ENCODE results near the gene PACRG. TPM values are rescaled to one million over a fixed set of nuclear protein-coding genes. Genes with fewer than 3 reads are reported as not detected.
A peak's percentile ranks its signal among the peaks of the same experiment; 100 is the strongest.

The PACRG gene
- total RNA-seq, 4 donors from 2014 or later, result 1.5 to 10.4 (median 2.1) TPM

DNA sequence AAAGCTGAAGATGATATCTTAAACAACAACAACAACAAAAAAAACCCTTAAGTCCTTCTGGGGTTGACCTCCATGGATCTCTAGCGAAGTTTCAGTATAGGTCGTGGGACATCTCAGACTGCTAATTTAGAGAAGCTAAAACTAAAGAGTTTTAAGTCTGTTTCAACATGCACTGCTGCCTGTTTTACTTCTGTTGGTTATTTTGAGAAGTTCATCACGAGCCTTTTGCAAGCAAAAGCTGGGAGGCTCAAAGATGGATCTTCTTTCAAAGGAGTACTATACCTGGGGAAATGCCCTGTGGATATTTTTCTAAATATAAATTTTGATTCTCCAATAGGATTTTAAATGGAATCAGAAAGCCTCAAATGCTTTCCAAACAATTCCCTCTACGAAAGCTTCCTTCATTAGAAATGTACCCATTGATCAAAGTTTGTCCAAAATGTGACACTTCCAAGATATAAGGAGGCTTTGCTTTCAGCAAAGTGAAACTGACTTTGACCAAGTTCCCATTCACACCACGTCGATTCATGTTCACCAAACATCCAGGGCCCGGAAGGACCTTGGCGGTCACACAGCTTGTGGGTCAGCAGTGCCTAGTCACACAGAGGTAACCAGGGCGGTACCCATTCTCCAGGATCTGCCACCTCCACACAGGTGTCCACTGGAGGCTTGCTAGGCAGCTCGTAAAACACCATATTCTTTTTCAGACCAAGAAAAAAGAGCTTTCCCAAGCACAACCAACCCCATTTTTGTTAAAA lies 592.0 kb downstream of the PACRG start:
- 65 to 74% methylated on average over 10 of the region's 10 CpGs for WGBS, 2 donors
- no peaks in the 10 kb centered on the region for H3K27me3 ChIP-seq
- TF ChIP-seq POLR2A (IDR thresholded peaks at IDR 0.05) (no peak), EP300 (IDR thresholded peaks at IDR 0.05) (no peak)
- TF ChIP-seq, protein P1, sequence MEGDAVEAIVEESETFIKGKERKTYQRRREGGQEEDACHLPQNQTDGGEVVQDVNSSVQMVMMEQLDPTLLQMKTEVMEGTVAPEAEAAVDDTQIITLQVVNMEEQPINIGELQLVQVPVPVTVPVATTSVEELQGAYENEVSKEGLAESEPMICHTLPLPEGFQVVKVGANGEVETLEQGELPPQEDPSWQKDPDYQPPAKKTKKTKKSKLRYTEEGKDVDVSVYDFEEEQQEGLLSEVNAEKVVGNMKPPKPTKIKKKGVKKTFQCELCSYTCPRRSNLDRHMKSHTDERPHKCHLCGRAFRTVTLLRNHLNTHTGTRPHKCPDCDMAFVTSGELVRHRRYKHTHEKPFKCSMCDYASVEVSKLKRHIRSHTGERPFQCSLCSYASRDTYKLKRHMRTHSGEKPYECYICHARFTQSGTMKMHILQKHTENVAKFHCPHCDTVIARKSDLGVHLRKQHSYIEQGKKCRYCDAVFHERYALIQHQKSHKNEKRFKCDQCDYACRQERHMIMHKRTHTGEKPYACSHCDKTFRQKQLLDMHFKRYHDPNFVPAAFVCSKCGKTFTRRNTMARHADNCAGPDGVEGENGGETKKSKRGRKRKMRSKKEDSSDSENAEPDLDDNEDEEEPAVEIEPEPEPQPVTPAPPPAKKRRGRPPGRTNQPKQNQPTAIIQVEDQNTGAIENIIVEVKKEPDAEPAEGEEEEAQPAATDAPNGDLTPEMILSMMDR (IDR thresholded peaks at IDR 0.05), result no peak

DNA sequence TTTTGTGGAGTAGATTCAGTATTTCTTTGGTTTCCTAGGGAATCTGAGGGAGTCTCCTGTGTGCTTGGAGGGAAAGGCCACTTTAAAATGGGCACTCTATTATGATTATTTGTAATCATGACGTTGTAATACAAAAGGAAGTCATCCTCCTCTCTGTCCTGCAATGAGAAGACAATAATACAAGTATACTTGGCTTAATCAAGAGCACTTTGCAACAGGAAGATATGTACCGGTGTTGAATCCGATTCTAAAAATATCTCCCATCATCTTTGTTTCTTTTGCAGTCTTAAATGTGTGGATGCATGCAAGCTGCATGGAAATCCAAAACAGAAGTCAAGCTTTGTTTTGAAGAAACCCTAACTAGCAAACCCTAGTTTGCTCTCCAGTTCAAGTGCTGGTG lies 592.6 kb downstream of the PACRG start:
- 31 to 43% methylated on average over 3 of the region's 3 CpGs for WGBS, 2 donors
- TF ChIP-seq, protein P1 (IDR thresholded peaks at IDR 0.05), result no peak
- no peak for TF ChIP-seq EP300 (IDR thresholded peaks at IDR 0.05)
- TF ChIP-seq POLR2A (IDR thresholded peaks at IDR 0.05), result no peak
- H3K4me1 ChIP-seq, result peaks cover 0 to 56% (median 8%) of the 10 kb centered on the region in 4 donors
- H3K27ac ChIP-seq, result peak overlapping the region in 3 of 4 donors; percentile 38 to 87 (median 80)
- no peaks in the 10 kb centered on the region for H3K27me3 ChIP-seq
- H3K9me3 ChIP-seq, result no peaks in the 10 kb centered on the region
- peak overlapping the region in 1 of 4 donors; percentile 0 for H3K4me3 ChIP-seq
- no peak for DNase-seq (ENCODE audit: low spot score in 2 of 2)
- H3K36me3 ChIP-seq, result no peaks in the 10 kb centered on the region

More for the DNA sequence above, 592.0 kb downstream of the PACRG start:
- peaks cover 0 to 50% (median 7%) of the 10 kb centered on the region in 4 donors for H3K4me1 ChIP-seq
- H3K4me3 ChIP-seq, result peak overlapping the region in 1 of 4 donors; percentile 0
- no peaks in the 10 kb centered on the region for H3K9me3 ChIP-seq
- no peak for DNase-seq (ENCODE audit: low spot score in 2 of 2)
- H3K27ac ChIP-seq, result peak overlapping the region in 3 of 4 donors; percentile 38 to 87 (median 80)
- H3K36me3 ChIP-seq, result no peaks in the 10 kb centered on the region

DNA sequence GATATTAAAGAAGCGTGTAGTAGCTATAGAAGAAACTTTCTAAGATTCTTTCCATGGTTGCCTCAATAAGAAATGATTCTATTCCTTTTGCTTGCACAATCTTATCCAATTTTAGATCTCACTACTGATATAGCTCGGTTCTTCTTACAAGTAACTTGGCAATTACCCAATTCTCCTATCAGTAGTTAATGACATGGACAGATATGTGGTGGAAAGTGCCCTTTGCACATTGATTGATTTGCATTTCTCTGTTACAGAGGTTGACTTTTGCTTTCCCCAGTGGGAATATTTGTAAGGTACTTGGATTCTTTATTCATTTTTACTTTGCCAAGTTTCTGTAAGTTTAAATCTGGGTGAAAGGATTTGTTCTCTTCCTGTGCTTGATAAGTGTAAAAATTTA lies 593.0 kb downstream of the PACRG start:
- peak overlapping the region; percentile 38 to 87 (median 62) for H3K27ac ChIP-seq
- H3K4me1 ChIP-seq, result peaks cover 0 to 59% (median 10%) of the 10 kb centered on the region in 4 donors
- no peak overlapping the region for H3K4me3 ChIP-seq
- H3K36me3 ChIP-seq, result no peaks in the 10 kb centered on the region
- no peaks in the 10 kb centered on the region for H3K9me3 ChIP-seq
- TF ChIP-seq POLR2A (IDR thresholded peaks at IDR 0.05), result no peak
- TF ChIP-seq, protein P1 (IDR thresholded peaks at IDR 0.05), result no peak
- no peak for TF ChIP-seq EP300 (IDR thresholded peaks at IDR 0.05)
- 35 to 38% methylated on average over 2 of the region's 2 CpGs for WGBS, 2 donors
- no peaks in the 10 kb centered on the region for H3K27me3 ChIP-seq
- DNase-seq (ENCODE audit: low spot score in 2 of 2), result no peak

DNA sequence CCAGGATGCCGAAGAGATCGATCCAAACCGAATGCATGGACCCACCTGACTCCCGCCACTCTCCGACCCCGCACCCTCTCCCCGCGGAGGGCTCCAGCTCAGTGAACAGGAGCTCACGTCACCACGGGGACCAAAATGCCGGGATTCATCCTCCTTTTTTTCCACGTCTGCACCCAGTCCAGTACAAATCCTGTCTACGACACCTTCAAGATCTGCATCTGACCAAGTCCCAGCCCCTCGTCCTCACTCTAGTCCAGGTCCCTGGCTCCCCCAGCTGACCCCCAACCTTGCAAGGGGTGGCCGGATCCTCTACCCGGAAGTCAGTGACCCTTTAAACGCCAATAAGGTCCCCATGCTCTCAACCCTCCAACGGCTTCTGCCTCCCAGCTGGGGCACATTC lies 593.9 kb downstream of the PACRG start:
- H3K9me3 ChIP-seq, result no peaks in the 10 kb centered on the region
- H3K36me3 ChIP-seq, result no peaks in the 10 kb centered on the region
- TF ChIP-seq, protein P1 (IDR thresholded peaks at IDR 0.05), result no peak
- TF ChIP-seq POLR2A (IDR thresholded peaks at IDR 0.05) (no peak), EP300 (IDR thresholded peaks at IDR 0.05) (no peak)
- H3K27ac ChIP-seq, result peak overlapping the region in 2 of 4 donors; percentile 80 to 87
- H3K4me3 ChIP-seq, result no peak overlapping the region
- WGBS, 2 donors, result 83 to 94% methylated on average over 18 of the region's 18 CpGs
- H3K27me3 ChIP-seq, result no peaks in the 10 kb centered on the region
- peaks cover 0 to 58% (median 12%) of the 10 kb centered on the region in 4 donors for H3K4me1 ChIP-seq
- no peak for DNase-seq (ENCODE audit: low spot score in 2 of 2)

DNA sequence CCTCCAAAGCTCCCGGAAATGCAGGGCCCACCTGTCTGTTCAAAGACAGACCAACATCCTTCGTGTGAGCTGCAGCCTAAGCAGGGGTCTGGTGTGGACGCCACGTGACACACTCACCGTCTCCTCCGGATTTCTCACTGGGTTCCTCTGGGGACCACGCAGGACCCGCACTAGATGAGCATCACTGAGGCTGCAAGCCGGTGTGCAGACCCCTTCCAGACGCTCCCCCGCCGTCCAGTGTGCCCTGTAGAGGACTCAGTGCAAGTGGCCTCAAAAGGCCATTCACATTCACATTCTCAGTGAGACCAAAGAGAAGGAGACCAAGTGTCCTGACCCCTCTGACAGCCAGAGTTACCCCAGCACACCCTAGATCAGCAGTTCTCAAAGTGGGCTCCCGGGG lies 595.5 kb downstream of the PACRG start:
- WGBS, 2 donors, result 82 to 91% methylated on average over 11 to 13 of the region's 13 CpGs

More for the DNA sequence above, 595.5 kb downstream of the PACRG start:
- no peak for DNase-seq (ENCODE audit: low spot score in 2 of 2)
- Histone ChIP-seq H3K36me3 (no peaks in the 10 kb centered on the region), H3K27ac (peak overlapping the region; percentile 47 to 87 (median 65)), H3K27me3 (no peaks in the 10 kb centered on the region), H3K9me3 (no peaks in the 10 kb centered on the region), H3K4me3 (no peak overlapping the region), H3K4me1 (peaks cover 0 to 58% (median 16%) of the 10 kb centered on the region in 4 donors)
- TF ChIP-seq EP300 (IDR thresholded peaks at IDR 0.05) (no peak), POLR2A (IDR thresholded peaks at IDR 0.05) (no peak)
- TF ChIP-seq, protein P1 (IDR thresholded peaks at IDR 0.05), result no peak
